ENCODE data around the gene GNA14.
"Not testable (repeated sequence)": the region's sequence is repeated elsewhere in the genome, so short reads cannot be mapped to it uniquely, and the experiment has no call there.

Gene GNA14

GRCh38 chr9:77647267-77648233, 572 bp downstream of the GNA14 start:
- DNase-seq (ENCODE audit: low read depth, low spot score), result no peak
- no peak overlapping the region for H3K4me3 ChIP-seq (ENCODE audit: low read length)

GRCh38 chr9:77643871-77644270, 4.3 kb downstream of the GNA14 start:
- no peak for DNase-seq (ENCODE audit: low read depth, low spot score)
- H3K4me3 ChIP-seq (ENCODE audit: low read length), result no peak overlapping the region

DNA sequence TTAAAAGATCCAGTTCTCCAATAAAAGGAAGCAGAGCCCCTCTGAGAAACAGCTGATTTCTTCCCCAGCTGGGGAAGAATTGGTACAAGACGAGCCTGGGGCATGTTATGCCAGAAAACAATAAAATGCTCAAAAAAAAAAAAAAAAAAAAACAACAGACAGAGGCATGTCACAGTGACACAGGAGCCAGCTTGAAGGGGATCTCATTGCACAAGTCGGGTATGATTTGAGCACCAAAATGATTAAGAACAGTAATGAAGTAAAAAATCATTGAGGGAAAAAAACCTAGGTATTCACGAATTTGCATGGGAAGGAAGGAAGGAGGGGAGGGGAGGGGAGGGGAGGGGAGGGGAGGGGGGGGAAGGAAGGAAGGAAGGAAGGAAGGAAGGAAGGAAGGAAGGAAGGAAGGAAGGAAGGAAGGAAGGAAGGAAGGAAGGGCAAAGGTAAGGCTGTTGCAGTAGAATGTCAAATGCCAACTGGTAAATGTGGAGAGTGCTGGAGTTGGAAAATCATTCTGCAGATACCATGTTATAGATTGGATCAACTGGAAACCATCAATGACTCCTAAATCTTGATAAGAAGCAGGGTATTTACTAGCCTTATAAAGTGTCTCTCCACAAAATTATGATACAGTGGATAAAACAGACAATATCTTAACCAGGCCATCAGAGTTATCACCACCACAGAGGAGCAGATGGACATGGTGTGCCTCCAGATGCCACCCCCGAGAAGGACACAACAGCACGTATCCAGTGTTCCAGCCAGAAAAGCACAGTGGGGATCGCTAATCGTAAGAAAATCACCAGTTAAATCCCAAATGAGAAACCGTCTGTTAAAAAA, 7.2 kb downstream of the GNA14 start:
- DNase-seq (ENCODE audit: low read depth, low spot score), result no peak
- H3K4me3 ChIP-seq (ENCODE audit: low read length), result no peak overlapping the region

DNA sequence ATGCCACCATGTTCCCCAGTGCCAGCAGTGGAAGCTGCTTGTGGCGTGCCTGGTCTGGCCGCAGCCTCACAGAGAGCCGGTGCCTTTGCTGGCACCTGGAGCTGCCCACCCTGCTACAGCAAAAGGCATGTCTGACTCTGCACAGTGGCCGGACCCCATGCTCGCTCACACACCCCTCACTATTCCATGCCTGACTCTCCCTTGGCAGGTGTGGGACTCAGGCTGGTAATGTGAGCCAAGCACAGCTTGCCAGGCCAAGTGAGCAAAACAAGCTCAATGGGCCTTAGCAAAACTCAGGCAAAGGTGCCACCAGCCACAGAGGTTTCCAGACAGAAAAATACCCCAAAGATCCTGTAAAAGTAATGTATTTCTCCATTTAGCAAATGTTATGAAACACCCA, 15.5 kb downstream of the GNA14 start:
- no peak for DNase-seq (ENCODE audit: low read depth, low spot score)
- H3K4me3 ChIP-seq (ENCODE audit: low read length), result no peak overlapping the region

GRCh38 chr9:77628864-77629263, 19.3 kb downstream of the GNA14 start:
- not testable (repeated sequence) for H3K4me3 ChIP-seq (ENCODE audit: low read length); DNase-seq (ENCODE audit: low read depth, low spot score)

DNA sequence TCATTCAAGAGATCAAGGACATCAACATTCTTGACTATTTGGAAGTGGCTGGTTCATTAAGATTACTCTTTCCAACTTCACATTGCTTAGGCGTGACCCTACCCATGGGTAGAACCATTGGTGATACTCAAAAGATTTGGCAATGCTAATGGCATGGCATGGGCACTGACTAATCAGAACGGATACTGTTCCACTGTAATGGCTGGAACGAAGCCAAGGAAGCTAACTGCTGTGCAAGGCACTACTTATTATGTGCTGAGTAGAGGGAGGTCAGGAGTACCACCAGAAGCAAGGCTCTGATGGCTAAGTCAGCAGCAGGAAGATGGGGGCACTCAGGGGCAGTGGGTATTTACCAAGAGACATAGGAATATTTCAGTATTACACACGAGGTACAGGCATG, 31.9 kb downstream of the GNA14 start:
- DNase-seq (ENCODE audit: low read depth, low spot score), result no peak
- no peak overlapping the region for H3K4me3 ChIP-seq (ENCODE audit: low read length)

DNA sequence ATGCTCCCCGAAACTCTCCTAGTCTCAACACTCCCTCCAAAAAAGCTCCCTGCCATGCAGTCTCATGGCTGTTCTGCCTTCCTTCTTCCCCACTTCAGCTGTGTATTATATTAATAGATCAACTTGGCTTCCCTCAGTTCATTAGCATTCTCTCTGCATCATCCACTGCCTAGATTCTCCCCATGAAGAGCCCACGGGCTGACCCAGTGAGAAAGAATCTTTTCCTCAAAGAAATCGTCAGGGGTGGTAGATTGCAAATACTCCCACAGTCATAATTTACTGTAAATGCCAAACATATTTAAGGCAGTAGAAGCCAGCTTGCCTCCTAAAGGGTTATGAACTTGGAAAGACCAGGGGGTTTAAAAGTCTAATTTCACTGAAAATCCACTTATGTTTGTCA, 33.5 kb downstream of the GNA14 start:
- no peak for DNase-seq (ENCODE audit: low read depth, low spot score)
- no peak overlapping the region for H3K4me3 ChIP-seq (ENCODE audit: low read length)

GRCh38 chr9:77606526-77606925, 41.6 kb downstream of the GNA14 start:
- no peak for DNase-seq (ENCODE audit: low read depth, low spot score)
- no peak overlapping the region for H3K4me3 ChIP-seq (ENCODE audit: low read length)

GRCh38 chr9:77605449-77606220, 42.5 kb downstream of the GNA14 start:
- DNase-seq (ENCODE audit: low read depth, low spot score), result no peak
- H3K4me3 ChIP-seq (ENCODE audit: low read length), result no peak overlapping the region

DNA sequence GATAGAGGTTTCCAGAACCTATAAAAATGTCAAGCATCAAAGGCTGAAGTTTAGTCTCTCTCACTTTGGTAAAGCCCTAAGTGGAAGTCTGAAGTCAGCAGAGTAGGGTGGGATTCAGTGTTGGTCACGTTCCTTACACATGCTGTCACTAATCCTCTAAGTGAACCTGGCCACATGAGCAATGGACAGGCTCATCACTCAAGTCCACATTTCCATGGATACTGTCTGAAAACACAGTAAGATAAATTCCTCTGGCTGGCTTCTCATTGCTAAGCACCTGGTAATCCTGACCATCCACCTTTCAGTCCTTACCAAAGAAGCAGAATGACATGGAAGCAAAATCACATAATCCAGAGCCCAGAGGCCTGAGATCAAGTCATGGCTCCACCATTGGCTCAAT, 43.8 kb downstream of the GNA14 start:
- DNase-seq (ENCODE audit: low read depth, low spot score), result no peak
- H3K4me3 ChIP-seq (ENCODE audit: low read length), result no peak overlapping the region

- no peak overlapping the region for H3K4me3 ChIP-seq (ENCODE audit: low read length)
- no peak for DNase-seq (ENCODE audit: low read depth, low spot score)
These were observed 45.3 kb downstream of the GNA14 start for GRCh38 chr9:77602852-77603251.

GRCh38 chr9:77601476-77602099, 46.5 kb downstream of the GNA14 start:
- no peak overlapping the region for H3K4me3 ChIP-seq (ENCODE audit: low read length)
- DNase-seq (ENCODE audit: low read depth, low spot score), result no peak

- no peak for DNase-seq (ENCODE audit: low read depth, low spot score)
- H3K4me3 ChIP-seq (ENCODE audit: low read length), result no peak overlapping the region
These were observed 47.3 kb downstream of the GNA14 start for GRCh38 chr9:77600810-77601209.

DNA sequence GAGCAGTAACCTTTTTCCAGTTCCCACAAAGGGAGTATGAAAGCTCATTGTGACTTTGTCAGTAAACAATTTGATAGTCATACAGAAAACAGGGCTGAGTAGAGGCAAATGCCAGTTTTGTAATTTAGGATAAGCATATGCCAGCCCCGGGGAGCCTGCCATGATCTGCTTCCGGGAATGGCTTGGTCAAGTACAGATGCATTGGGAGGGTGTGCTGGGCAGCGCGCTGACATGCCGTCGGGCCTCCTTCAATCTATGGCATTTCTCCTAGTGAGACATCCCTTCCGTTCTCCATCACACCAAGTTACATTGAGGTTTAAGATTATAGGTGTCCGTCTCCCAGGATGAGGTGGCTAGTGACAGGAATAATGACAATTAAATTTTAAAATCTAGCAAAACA, 48.6 kb downstream of the GNA14 start:
- DNase-seq (ENCODE audit: low read depth, low spot score), result no peak
- H3K4me3 ChIP-seq (ENCODE audit: low read length), result no peak overlapping the region

GRCh38 chr9:77598991-77599390, 49.1 kb downstream of the GNA14 start:
- no peak overlapping the region for H3K4me3 ChIP-seq (ENCODE audit: low read length)
- no peak for DNase-seq (ENCODE audit: low read depth, low spot score)

DNA sequence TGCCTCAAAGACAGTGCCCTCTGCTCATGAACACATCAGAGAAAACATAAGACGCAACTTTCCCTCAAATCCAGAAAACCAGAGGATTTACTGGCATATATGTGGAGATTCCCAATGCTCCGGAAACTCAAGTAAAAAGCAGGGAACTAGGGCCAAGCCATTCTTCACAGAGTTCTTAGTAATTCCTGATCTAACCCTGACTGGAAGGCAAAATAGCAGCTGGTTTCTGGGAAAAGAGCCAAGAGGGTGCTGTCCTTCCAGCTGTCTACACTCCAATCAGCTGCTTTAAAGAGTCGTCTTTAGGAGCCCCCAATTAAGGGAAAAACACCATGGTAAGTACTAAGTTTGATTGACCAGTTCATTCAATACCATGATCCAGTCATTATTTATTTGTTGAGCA, 49.6 kb downstream of the GNA14 start:
- H3K4me3 ChIP-seq (ENCODE audit: low read length), result no peak overlapping the region
- DNase-seq (ENCODE audit: low read depth, low spot score), result no peak

GRCh38 chr9:77597057-77597456, 51.1 kb downstream of the GNA14 start:
- DNase-seq (ENCODE audit: low read depth, low spot score), result no peak
- no peak overlapping the region for H3K4me3 ChIP-seq (ENCODE audit: low read length)

GRCh38 chr9:77595426-77596095, 52.6 kb downstream of the GNA14 start:
- peak; percentile 63 for DNase-seq (ENCODE audit: low read depth, low spot score)
- H3K4me3 ChIP-seq (ENCODE audit: low read length), result peak overlapping the region; percentile 9

DNA sequence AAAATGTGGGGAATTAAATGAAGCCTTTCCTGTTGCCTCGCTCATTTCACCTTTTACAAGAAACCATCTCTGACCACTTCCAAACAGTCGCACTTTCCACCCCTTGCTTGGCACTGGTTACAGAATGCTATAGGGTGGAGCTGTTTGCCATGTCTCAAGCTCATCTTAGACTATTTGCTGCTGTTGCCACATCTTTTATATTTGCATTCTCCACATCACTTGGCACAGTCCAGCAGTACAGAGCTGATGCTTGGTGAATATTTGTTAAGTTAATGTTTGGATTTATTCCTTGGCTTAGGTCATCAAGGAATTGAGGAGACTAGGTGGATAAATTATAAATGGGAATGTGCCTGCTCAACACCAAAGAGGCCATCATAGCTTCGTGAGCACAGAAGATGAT, 53.2 kb downstream of the GNA14 start:
- DNase-seq (ENCODE audit: low read depth, low spot score), result no peak
- no peak overlapping the region for H3K4me3 ChIP-seq (ENCODE audit: low read length)

Data from Jurkat, Clone E6-1 (cell line).